Limb (tissue), 2 donors: ENCODE measurements around the gene SMG6.

ENCODE experiments used
- DNase-seq, 2 donors: peaks; one replicate each; pipeline ENCODE4 v3.0.0-alpha.2; 2016; ENCODE audit errors: extremely low spot score in 2 of 2

The SMG6 gene

GRCh38 chr17:2063261-2064146 lies 240.1 kb downstream of the SMG6 start:
- peak; percentile 1 to 51 for DNase-seq

DNA sequence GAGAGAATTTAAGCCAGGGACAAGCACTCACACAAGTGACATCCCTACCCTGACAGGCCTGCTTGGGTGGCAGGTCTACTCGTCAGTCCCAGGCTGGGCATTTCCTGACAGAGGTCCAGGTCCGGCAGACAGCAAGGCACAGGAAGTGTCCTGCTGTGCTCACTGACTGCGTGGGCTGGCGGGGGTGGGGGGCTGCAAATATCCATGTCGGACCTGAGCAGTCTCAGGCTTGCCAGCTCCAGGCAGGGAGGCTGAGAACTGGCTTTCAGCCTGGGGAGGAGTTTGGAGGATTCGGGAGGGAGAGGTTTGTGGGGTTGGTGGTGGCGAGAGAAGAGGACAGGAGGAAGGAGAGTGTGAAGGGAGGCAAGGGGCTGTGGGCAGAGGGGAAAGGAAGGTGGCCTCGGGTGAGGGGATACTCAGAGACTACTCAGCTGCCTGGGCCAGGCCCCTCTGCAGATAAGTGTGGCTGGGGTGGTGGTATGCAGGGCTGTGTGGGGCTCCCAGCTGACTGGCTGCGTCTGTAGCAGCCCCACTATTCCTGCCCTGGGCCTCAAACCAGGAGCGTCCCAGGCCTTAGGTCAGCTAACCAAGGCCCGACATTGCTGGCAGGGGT lies 240.9 kb downstream of the SMG6 start:
- DNase-seq = peak; percentile 10 to 51

DNA sequence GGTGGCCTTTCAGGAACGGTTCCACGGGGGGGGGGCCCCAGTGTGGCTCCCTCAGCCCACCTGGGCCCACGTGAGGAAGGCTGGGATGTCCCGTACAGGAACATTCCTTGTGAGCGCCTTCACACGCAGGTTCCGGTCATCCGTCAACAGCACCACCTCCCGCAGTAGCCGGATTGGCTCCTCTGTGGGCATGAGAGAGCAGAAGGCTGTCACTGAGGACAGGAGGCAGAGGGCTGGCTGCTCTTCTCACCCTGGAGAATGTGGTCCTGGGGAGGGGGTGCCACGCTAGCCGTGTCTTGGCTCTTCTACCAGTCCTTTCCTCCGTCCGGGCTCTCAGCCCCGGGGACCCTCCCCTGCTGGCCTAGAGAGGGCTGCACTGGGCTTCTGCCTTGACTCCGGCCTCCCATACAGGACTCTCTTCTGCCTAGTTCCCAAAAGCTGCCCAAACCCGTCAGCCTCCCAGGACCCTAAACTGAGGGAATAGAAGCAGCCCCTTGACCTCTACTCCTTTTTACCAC lies 242.1 kb downstream of the SMG6 start:
- DNase-seq = peak in 1 of 2 donors; percentile 0

- peak in 1 of 2 donors; percentile 1 for DNase-seq
Measured at GRCh38 chr17:2060681-2061440, 242.7 kb downstream of the SMG6 start.

- DNase-seq = peak in 1 of 2 donors; percentile 0
Measured at GRCh38 chr17:2060385-2060658, 243.3 kb downstream of the SMG6 start.

GRCh38 chr17:2059547-2060384 lies 243.8 kb downstream of the SMG6 start:
- DNase-seq = peak; percentile 0 to 32

DNA sequence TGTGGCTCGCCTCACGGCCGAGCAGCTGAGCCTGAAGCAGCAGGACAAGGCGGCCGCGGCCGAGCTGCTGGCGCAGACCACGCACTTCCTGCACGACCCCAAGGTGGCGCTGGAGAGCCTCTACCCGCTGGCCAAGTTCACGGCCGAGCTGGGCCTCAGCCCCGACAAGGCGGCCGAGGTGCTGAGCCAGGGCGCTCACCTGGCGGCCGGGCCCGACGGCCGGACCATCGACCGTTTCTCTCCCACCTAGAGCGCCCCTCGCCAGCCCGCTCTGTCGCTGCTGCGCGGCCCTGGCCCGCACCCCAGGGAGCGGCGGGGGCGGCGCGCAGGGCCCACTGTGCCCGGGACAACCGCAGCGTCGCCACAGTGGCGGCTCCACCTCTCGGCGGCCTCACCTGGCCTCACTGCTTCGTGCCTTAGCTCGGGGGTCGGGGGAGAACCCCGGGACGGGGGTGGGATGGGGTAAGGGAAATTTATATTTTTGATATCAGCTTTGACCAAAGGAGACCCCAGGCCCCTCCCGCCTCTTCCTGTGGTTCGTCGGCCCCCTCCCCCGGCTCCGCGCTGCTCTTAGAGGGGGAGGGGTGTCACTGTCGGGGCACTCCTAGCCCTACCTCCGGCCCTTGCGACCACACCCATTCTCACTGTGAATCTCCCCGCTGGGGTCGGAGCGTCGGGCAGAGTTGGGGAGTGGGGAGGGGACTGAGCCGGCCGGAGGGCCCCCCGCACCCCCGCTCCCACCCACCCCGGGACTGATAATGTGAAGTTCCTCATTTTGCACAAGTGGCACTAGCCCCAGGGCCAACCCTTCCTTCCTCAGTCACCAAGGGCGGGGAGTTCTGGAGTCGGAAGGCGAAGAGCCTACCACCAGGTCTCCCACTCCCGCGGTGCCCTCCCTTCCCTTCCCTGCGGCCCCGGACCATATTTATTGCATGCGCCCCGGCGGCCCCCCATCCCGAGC lies 244.7 kb downstream of the SMG6 start:
- DNase-seq = peak in 1 of 2 donors; percentile 7

DNA sequence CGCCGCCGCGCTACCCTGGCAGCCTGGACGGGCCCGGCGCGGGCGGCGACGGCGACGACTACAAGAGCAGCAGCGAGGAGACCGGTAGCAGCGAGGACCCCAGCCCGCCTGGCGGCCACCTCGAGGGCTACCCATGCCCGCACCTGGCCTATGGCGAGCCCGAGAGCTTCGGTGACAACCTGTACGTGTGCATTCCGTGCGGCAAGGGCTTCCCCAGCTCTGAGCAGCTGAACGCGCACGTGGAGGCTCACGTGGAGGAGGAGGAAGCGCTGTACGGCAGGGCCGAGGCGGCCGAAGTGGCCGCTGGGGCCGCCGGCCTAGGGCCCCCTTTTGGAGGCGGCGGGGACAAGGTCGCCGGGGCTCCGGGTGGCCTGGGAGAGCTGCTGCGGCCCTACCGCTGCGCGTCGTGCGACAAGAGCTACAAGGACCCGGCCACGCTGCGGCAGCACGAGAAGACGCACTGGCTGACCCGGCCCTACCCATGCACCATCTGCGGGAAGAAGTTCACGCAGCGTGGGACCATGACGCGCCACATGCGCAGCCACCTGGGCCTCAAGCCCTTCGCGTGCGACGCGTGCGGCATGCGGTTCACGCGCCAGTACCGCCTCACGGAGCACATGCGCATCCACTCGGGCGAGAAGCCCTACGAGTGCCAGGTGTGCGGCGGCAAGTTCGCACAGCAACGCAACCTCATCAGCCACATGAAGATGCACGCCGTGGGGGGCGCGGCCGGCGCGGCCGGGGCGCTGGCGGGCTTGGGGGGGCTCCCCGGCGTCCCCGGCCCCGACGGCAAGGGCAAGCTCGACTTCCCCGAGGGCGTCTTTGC lies 245.6 kb downstream of the SMG6 start:
- DNase-seq = peak; percentile 1 to 76

DNA sequence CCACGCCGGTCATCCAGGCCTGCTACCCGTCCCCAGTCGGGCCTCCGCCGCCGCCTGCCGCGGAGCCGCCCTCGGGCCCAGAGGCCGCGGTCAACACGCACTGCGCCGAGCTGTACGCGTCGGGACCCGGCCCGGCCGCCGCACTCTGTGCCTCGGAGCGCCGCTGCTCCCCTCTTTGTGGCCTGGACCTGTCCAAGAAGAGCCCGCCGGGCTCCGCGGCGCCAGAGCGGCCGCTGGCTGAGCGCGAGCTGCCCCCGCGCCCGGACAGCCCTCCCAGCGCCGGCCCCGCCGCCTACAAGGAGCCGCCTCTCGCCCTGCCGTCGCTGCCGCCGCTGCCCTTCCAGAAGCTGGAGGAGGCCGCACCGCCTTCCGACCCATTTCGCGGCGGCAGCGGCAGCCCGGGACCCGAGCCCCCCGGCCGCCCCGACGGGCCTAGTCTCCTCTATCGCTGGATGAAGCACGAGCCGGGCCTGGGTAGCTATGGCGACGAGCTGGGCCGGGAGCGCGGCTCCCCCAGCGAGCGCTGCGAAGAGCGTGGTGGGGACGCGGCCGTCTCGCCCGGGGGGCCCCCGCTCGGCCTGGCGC lies 246.3 kb downstream of the SMG6 start:
- peak in 1 of 2 donors; percentile 65 for DNase-seq

DNA sequence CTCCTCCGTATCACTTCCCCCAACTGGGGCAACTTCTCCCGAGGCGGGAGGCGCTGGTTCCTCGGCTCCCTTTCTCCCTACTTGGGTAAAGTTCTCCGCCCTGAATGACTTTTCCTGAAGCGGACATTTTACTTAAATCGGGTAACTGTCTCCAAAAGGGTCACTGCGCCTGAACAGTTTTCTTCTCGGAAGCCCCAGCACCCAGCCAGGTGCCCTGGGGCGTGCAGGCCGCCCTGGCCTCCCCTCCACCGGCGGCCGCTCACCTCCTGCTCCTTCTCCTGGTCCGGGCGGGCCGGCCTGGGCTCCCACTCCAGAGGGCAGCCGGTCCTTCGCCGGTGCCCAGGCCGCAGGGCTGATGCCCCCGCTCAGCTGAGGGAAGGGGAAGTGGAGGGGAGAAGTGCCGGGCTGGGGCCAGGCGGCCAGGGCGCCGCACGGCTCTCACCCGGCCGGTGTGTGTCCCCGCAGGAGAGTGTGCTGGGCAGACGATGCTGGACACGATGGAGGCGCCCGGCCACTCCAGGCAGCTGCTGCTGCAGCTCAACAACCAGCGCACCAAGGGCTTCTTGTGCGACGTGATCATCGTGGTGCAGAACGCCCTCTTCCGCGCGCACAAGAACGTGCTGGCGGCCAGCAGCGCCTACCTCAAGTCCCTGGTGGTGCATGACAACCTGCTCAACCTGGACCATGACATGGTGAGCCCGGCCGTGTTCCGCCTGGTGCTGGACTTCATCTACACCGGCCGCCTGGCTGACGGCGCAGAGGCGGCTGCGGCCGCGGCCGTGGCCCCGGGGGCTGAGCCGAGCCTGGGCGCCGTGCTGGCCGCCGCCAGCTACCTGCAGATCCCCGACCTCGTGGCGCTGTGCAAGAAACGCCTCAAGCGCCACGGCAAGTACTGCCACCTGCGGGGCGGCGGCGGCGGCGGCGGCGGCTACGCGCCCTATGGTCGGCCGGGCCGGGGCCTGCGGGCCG lies 247.1 kb downstream of the SMG6 start:
- DNase-seq = peak in 1 of 2 donors; percentile 73

DNA sequence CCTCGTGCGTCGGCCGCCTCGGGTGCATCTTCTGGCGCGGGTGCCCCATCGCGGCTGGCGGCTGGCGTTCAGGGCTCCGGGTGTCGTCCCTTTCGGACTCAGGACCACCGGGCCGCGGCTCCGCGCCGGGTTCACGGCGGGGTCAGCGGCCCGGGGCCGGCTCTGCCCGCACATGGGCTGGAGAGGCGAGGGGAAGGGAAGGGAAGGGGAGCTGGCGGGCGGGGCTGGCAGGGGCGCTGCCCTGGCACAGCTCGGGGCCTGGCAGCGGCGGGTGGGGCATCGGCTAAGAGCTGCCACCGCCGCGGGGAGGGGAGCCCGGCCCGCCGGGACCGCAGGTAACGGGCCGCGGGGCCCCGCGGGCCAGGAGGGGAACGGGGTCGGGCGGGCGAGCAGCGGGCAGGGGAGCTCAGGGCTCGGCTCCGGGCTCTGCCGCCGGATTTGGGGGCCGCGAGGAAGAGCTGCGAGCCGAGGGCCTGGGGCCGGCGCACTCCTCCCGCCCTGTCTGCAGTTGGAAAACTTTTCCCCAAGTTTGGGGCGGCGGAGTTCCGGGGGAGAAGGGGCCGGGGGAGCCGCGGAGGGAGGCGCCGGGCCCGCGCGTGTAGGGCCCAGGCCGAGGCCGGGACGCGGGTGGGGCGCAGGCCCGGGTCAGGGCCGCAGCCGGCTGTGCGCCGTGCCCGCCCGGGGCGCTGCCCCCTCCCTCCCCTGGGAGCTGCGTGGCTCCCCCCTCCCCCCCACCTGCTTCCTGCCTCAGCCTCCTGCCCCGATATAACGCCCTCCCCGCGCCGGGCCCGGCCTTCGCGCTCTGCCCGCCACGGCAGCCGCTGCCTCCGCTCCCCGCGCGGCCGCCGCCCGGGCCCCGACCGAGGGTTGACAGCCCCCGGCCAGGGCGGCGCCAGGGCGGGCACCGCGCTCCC lies 248.0 kb downstream of the SMG6 start:
- peak in 1 of 2 donors; percentile 7 for DNase-seq

GRCh38 chr17:2054512-2055291 lies 248.9 kb downstream of the SMG6 start, which contains the start of gene HIC1:
TSS of gene HIC1 (plus strand) at chr17:2055103. CDS start at chr17:2056691, 1,588 bp downstream.
- peak; percentile 80 to 90 for DNase-seq

GRCh38 chr17:2054262-2054511 lies 249.4 kb downstream of the SMG6 start:
- DNase-seq = peak in 1 of 2 donors; percentile 78

DNA sequence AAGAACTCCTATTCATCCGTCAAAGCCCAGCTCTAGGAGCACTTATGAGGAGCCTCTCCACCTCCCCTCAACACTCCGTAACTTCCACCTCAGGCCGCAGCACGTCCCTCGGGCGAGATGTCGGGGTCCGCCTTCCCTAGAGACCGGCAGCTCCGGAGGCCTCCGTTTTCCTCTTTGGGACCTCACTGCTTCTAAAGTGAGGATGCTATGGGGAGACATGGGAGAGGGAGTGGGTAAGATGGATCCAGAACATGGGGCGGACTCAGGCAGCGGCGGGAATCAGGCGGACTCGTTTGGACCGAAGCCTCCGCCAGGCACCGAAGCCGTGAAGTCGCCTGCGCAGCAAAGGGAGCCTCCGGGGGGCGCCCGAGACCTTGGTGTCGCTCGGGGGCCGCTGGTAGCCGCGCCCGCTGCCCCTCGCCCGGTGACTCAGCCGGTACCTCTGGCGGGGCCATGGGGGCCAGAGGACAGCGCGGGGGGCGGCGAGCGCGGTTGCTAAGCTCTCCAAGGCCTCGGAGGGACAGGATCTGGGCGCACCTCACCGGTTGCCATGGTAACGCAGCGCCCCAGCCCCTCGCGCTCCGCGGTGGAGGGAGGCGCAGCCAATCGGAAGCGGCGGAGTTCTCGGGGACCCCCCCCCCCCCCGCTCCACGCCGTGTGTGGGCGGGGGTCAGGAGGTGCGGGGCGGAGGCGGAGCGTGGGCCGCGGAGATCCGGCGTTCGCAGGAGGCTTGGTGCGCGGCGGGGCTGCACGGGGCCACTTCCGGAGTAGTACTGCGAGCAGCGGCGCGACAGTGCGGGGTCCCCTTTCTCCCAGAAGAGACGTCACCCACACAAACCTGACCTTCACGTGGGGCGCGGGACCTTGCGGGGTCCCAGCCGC lies 250.0 kb downstream of the SMG6 start:
- peak; percentile 59 to 87 for DNase-seq
